ENCODE measurements around the gene DST.

DNA sequence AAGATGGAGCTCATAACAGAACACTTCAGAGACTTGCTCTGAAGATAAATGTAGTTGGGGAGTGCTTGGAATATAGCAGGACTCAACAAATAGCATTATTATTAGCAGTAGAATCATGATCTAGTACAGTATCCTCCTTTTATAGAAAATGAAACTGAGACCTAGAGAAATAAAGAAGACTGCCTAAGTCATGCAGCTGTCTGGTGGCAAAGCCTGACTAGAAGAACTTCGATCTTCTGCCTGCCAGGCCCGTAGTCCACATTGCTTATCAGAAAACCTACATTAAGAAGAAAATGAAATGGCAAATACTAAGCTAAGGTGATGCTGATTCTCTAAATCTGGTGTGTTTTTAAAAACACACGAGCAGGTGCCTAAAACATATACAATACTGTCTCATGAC is 46.4 kb upstream of the DST start:
- TF ChIP-seq, protein P1, sequence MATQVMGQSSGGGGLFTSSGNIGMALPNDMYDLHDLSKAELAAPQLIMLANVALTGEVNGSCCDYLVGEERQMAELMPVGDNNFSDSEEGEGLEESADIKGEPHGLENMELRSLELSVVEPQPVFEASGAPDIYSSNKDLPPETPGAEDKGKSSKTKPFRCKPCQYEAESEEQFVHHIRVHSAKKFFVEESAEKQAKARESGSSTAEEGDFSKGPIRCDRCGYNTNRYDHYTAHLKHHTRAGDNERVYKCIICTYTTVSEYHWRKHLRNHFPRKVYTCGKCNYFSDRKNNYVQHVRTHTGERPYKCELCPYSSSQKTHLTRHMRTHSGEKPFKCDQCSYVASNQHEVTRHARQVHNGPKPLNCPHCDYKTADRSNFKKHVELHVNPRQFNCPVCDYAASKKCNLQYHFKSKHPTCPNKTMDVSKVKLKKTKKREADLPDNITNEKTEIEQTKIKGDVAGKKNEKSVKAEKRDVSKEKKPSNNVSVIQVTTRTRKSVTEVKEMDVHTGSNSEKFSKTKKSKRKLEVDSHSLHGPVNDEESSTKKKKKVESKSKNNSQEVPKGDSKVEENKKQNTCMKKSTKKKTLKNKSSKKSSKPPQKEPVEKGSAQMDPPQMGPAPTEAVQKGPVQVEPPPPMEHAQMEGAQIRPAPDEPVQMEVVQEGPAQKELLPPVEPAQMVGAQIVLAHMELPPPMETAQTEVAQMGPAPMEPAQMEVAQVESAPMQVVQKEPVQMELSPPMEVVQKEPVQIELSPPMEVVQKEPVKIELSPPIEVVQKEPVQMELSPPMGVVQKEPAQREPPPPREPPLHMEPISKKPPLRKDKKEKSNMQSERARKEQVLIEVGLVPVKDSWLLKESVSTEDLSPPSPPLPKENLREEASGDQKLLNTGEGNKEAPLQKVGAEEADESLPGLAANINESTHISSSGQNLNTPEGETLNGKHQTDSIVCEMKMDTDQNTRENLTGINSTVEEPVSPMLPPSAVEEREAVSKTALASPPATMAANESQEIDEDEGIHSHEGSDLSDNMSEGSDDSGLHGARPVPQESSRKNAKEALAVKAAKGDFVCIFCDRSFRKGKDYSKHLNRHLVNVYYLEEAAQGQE (IDR thresholded peaks at IDR 0.05; ENCODE audit: insufficient replicate concordance, low read depth): no peak
- no peak for TF ChIP-seq POLR2AphosphoS5 (IDR thresholded peaks at IDR 0.05; ENCODE audit: low read depth)
- TF ChIP-seq, protein P2, sequence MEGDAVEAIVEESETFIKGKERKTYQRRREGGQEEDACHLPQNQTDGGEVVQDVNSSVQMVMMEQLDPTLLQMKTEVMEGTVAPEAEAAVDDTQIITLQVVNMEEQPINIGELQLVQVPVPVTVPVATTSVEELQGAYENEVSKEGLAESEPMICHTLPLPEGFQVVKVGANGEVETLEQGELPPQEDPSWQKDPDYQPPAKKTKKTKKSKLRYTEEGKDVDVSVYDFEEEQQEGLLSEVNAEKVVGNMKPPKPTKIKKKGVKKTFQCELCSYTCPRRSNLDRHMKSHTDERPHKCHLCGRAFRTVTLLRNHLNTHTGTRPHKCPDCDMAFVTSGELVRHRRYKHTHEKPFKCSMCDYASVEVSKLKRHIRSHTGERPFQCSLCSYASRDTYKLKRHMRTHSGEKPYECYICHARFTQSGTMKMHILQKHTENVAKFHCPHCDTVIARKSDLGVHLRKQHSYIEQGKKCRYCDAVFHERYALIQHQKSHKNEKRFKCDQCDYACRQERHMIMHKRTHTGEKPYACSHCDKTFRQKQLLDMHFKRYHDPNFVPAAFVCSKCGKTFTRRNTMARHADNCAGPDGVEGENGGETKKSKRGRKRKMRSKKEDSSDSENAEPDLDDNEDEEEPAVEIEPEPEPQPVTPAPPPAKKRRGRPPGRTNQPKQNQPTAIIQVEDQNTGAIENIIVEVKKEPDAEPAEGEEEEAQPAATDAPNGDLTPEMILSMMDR (IDR thresholded peaks at IDR 0.05; ENCODE audit: insufficient read depth, low read length): no peak
- TF ChIP-seq SPI1 (IDR thresholded peaks at IDR 0.05; ENCODE audit: borderline replicate concordance, low read depth): no peak
- TF ChIP-seq GABPA (IDR thresholded peaks at IDR 0.05; ENCODE audit: low read depth): no peak
